Myocyte (in vitro differentiated cells): ENCODE measurements around the gene TMEM212. TPM values are rescaled to one million over a fixed set of nuclear protein-coding genes. Genes with fewer than 3 reads are reported as not detected.

ENCODE experiments used
- DNase-seq: peaks from one replicate; pipeline ENCODE4 v3.0.0-alpha.2; 2012; ENCODE audit warnings: low read depth
- total RNA-seq: library from RNA; depleted of rRNA; stranded (reverse); fragments of >200 nt; gene quantifications from 2 replicates; pipeline ENCODE4 v1.2.3, GENCODE V29; 2014

Gene TMEM212
- total RNA-seq, 1 donor from 2014 or later, result not detected

GRCh38 chr3:171833789-171834460 lies 9.2 kb upstream of the TMEM212 start:
- peak; percentile 52 for DNase-seq

DNA sequence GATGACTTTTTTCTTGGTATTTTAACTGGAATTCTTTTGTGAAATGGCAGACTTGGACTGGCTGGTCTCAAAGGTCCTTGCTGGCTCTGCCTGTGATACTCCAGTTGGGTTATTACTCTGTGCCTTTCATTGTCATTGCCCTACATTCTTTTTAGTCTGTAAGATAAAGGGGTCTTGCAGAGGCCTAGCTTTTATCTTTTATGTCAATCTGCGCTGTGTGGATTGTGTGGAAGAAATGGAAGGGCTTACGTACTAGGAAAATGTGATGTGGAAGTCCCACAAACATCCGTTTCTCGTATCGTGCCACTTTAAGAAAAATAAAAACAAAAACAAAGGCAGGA lies 8.7 kb upstream of the TMEM212 start:
- DNase-seq, result no peak

DNA sequence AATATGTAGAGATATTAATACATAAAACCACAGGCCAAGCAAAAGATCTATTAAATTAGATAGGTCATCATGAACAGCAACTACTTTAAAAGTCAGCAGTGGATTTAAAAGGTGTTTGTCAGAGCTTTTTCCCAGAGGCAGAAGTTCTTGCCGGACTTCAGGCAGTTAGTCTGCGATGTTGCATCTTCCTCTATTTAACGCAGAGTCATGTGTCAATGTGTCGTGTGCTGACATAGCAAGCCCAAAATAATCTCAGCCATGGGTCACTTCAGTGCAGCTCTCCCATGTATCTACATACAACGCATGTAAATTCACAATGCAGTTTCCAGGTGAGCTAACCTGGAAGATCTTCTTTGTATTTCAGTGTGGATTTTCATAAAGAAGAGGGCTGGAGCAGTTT lies 8.0 kb upstream of the TMEM212 start:
- DNase-seq, result no peak

DNA sequence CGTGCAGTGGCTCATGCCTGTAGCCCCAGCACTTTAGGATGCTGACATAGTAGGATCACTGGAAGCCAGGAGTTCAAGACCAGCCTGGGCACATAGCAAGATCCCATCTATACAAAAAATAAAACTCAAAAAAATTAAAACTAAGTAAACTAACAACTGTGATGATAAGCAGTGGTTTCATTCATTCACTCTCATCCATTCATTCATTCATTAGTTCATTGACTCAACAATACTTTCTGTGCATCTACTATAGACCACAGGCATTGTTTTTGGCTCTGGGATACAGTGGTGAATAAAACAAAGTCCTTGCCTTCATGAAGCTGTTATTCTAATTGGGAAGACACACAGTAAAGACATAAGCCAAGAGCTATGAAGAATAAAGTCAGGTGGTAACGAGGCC lies 7.5 kb upstream of the TMEM212 start:
- no peak for DNase-seq

DNA sequence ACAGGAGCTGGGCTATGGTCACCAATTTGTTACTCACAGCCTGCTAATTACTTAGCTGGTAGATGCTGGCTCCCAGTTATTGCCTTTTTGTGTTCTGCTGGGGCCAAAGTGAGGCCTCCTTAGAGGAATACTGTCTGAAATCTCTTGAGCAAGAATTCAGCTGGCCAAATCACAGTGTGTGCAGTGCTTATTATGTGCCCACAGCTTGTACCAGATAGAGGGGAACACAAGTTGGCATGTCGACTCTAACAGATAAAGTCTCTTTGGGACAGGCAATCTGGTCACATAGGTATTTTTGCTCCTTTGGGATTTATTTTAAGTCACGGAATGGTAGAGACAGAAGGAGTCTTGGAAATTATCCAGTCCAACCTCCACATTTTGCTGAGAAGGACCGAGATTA lies 6.3 kb upstream of the TMEM212 start:
- no peak for DNase-seq

DNA sequence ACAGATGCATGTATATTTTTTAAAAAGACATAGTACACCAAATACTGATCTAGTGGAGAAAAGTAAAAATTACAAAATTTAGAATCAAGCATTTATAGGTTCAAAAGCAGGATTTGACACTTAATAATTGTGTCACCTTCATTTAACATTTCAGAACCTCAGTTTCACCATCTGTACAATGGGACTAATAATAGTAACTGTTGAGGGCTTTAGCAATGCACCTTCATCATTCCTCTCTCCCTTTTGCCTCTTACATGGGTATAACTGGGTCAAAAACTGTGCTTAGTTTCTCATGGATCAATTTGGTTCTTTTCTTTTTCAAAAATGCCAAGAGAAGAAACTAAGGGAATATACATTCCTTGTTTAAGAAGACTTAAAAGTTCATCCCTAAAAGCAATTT lies 5.5 kb upstream of the TMEM212 start:
- no peak for DNase-seq

GRCh38 chr3:171838218-171838720 lies 4.9 kb upstream of the TMEM212 start:
- peak; percentile 80 for DNase-seq

- no peak for DNase-seq
These were observed 3.9 kb upstream of the TMEM212 start for GRCh38 chr3:171839270-171839669.

DNA sequence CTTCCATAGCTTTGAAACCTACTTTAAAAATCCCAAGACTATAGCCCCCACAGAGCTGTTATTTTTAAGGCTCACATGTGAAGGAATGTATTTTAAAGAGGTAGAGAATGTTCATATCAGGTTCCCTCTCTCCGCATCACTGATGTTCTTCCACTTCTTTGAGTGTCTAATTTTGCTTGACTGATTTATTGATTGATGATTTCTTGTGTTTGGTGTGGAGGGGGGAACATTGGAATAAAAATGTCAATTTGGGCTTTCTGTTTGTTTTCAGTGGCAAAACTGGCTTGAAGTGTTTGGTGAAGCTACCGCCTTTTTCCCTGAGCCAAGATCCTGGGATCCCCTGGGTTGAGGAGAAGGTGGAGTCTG lies 2.7 kb upstream of the TMEM212 start:
- DNase-seq, result no peak

DNA sequence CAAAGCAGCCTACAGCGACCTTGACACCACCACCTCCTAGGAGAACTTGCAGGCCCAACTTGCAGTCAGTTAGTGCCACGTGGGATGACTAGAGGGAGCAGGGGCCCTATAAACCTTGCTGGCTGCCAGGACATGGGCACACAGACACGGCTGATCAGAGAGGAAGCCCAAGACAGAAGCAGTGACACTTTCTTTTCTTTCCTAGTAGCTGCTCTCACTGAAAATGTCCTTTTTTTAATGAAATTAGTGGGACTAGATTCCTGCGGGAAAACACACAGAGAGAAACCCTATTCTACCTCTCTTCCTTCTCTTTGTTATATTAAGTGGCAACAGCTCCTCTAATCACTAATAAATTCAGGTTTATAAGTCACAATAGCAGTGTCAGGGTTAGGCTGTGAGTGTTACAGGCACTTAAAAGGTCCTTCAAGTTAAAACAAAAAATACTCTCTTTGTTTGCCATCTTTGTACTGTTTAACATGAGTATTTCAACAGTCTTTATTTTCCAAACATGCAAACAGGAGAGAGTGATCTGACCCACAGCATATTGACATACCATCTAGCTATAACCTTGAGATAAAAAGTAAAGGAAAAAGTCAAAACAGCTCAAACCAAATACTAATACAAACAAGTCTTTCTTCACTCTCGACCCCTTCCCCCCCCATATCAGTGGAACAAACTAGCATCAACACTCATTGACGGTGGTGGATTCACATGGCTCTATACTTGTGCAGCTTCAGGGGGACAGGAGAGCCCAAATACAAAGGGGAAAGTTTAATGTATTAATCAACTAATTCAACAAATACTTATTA lies 2.1 kb upstream of the TMEM212 start:
- no peak for DNase-seq

DNA sequence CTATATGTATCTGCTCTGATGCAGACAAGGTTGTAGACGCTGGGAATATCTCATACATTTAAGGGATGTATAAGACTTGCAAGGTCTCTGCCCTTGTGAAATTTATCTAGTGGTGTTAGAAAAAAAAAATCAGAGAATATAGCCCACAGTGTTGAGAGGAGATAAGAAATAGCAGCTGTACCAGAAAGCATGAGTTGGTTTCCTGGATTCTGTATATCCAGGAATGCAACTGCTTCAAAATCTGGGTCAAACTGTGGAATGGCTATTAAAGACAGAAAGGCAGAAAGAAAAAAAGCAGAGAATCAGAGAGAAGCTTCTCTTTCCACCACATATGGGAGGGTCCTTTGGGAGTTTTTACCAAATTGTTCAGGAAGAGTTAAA lies 1.5 kb upstream of the TMEM212 start:
- DNase-seq, result peak; percentile 37

- DNase-seq, result no peak
These were observed 1.7 kb downstream of the TMEM212 start for GRCh38 chr3:171844873-171845272.

DNA sequence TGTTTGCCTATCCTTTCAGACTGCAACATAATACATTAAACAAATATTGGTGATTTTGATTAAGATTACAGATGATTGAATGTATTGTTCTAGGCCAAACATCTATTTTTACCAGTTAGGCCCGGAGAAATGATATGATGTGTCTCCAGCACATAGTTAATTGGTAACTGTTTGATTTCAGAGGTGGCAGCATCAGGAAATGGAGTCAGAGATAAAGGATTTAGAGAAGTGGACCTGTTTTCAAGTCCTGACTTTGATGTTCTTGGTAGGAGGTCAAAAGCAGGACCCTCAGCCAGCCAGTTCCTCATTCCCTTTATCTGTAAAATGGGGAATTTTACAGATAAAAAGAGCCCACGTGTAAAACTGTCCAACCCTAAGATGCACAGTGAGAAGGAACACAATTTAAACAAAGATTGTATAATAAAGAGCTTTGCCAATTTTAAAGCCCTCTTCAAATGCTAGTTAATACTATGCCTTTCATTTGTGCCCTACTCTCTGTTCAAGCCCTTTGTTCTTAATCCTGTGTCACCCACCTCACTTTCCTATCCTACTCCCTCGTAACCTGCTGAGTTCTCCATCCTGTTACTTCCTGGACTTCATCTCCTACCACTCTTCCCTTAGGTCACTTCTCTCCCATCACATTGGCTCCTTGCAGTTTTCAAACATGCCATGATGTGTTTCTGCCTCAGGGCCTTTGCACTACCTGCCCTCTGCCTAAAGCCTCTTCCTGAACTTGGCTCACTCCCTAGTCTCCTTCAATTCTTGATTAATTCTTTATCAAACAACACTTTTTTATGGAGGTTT lies 2.5 kb downstream of the TMEM212 start:
- no peak for DNase-seq

DNA sequence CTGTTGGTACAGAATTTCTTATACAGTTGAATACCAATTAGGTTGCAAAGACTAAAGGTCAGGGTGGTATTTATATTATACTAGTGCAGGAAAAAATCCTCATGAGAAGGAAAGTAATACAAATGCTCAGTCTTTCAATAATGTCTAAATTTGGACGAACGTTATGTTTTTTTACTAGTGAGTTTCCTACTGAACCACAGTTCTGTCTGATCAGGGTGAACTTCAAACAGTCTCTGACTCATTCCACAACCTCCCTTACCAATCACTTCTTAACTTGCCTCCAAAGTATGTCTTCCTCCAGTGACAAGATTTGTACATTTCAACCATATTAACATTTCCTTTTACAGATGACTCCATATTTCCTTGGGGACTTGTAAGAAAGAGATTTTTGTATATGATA lies 3.4 kb downstream of the TMEM212 start:
- DNase-seq, result no peak

GRCh38 chr3:171847133-171847532 lies 4.0 kb downstream of the TMEM212 start:
- no peak for DNase-seq

DNA sequence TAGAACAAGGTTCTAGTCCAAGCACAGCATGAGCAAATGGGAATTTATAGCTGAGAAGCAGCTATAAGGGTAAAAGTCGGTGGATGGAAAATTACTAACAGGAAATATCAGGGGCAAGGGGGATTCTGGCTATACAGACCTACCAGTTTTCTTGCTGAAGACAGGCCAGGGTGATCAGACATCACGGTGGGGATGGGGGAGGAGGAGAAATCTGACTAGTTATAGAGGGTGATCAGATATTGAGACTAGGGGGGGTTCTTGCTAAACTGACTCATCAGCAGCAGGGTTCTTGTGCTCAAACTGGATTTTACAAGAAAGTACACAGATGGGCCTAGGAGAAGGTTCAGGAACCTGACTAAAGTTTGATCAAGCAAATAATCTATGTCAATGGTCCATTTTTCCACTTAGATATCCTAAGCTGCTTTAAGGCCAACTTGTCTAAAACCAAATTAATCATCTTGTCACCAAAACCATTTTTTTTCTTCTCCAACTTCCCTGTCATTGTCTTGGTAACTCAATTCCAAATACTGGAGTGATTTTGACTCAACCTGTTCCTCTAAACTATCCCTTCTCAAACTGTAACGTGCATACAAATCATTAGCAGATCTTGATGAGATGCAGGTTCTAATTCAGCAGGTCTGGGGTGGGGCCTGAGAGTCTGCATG lies 4.6 kb downstream of the TMEM212 start:
- DNase-seq, result no peak

- no peak for DNase-seq
These were observed 6.6 kb downstream of the TMEM212 start for GRCh38 chr3:171849617-171850319.

DNA sequence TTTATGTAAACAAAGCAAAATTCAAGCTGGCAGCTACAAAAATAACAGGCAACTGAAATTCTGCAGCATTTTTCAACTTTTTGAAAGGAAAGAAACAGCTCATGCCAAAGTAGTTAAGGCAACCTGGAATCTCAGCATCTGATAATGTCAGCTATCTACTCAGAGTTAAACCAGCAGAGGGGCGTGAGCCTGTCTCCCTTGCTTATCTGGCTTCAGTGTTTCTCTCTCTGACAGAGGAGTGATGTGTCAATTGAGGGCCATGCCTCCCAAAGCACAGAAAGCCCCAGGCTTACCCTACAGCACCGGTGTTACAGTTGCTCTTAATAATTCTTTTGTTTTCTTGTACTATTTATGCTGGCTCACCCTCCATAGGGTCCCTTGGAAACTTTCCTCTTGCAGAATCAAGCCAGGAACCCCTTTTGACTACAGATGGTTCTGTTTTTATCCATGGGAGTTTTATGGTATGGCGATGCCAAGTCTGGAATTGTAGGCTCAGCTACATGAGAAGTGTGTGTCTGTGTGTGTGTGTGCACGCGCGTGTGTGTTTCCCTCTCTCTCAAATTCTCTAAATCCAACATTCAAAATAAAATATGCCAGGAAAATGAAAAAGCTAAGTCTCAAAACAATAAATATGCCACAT lies 7.3 kb downstream of the TMEM212 start:
- no peak for DNase-seq

GRCh38 chr3:171850960-171851659 lies 8.0 kb downstream of the TMEM212 start:
- DNase-seq, result no peak

- no peak for DNase-seq
These were observed 8.5 kb downstream of the TMEM212 start for GRCh38 chr3:171851660-171852058.
